HG03060 (cell line): ENCODE data around the gene ZNF14.
"Not testable (repeated sequence)": the region's sequence is repeated elsewhere in the genome, so short reads cannot be mapped to it uniquely, and the experiment has no call there.

ENCODE experiments used
- ATAC-seq: cut with Tn5 transposase; IDR thresholded peaks from one replicate; pipeline ENCODE4 v1.9.1; 2021; ENCODE audit warnings: low read depth, moderate number of reproducible peaks; ENCODE audit not compliant: unreplicated experiment

Gene ZNF14

DNA sequence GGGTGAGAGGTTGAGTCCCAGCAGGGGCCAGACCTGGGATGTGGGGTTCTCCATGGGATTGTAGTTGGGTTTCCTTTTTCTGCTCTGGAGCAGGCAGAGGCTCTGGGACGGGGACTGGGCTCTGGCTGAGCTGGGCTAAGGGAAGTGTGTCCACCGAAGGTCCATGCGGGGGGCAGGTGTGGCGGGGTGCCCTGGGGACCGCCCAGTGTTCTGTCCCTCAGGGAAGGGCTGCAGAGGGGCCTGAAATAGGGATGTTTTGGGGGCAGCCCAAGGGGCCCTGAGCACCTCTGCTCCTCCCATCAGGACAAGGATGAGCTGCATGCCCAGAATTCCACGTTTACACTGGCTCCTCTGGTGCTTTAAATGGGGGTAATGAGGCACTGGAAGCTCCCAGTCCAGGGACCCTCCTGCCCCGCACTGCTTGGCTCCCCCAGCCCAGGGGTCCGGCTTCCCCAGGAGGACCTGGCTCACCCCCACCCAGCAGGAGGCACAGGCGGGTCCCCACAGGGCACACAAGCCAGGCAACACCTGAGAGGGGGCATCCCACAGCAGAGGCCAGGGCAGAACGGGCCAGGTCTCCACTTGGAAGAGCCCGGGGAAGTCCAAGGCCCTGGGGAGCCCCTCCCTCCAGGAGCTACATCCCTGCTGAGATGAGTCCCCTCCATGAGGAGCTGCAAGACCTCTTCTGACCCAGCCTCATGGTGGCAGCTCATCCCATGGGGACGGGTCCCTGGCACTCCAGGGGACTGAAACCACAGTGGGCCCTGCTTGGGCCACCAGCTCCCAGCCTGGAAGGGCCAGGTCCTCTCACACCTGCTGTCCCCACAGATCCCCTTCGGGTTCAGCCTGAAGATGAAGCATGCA is 14.7 kb upstream of the ZNF14 start:
- no peak for ATAC-seq

DNA sequence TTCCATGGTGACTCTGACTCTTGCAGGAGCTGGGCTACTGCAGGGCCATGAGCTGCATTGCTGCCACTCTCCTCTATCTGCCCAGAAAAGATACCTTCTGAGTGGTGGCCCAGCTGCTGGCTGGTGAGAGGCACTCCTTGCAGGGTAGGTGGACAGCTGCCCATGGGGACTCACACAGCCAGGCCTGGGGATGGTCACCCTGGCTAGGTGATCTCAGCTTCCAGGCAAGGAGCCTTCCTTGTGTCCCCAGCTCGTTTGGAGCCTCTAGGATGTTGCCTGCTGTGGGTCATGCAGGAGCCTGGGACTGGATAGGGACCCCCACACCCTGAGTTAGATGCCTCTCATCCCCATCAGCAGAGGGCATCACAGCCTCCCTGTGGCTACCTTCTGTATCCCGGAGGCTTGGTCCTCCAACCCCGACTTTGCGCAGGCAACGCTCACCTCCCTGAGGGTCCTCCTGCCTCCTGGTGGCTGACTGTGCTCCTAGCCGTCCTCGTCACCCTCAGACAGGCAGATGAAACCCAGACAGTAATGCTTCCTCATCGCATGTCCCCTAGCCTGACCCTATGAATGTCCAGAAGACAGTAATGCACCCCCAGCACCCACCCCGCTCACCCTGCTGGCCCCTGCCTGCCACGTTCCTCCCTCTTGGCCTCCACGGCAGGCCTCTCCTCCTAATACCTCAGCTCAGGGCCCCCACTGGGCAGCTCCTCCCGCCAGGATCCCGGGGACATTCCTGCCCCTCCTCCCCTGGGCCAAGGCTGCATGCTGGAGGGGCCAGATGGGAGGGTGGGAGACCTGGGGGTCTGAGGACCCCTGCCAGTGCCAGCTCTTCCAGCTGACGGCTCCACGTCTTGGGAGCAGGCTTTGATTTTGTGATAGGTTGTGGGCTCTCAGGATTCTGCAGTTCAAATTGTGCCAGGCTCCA is 13.6 kb upstream of the ZNF14 start:
- no peak for ATAC-seq

DNA sequence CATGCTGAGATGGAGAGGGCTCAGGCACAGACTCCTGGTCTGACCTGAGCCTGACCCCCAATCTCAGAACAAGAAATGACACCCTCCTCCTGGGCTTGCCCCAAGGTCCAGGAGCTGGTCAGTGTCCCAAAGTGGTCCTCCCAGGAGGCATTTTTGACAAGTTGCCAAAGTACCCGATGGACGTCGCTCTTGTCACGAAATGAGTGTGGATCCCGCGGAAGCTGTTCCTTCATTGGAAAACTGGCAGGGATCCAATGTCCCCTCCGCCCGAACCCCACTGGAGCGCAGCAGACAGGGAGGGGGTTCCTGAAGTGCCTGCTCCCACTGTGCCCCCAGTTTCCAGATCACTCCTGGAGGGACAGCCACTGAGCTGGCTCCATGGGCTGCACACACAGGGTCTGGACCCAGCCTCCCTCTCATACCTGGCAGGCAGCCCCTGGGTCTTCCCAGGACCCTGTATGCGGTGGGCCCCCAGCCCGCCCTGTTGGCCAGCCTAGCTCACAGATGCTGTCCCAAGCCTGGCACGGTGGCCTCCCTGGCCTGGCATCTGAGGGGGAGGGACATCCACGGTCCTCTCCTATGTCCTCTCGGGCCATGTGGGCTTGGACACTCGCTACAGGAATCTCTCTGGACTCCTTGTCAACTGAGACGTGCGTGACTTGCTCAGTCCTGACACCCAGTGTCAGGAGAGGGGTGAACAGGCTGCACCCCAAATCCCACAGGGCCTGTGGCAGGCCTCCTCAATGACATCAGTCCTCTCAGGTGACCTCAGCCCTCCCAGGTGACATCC is 12.8 kb upstream of the ZNF14 start:
- ATAC-seq: no peak

DNA sequence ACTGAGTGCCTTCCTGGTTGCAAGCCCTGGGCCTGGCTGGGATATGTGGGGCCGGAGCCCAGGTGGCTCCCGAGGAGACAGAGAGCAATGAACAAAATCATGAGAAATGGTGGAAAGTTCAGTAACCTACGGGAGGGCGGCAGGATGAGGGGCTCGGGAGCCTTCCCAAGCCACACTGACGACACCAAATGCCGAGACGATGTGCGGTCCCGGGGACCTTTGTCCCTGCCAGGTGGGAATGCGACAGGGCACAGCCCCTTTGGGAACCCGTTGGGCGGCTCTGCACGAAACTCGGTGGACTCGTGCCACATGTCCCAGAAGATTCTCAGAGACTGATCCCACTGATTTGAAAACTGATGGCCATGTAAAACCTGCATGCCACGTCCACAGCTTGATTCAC is 11.7 kb upstream of the ZNF14 start:
- ATAC-seq: no peak

DNA sequence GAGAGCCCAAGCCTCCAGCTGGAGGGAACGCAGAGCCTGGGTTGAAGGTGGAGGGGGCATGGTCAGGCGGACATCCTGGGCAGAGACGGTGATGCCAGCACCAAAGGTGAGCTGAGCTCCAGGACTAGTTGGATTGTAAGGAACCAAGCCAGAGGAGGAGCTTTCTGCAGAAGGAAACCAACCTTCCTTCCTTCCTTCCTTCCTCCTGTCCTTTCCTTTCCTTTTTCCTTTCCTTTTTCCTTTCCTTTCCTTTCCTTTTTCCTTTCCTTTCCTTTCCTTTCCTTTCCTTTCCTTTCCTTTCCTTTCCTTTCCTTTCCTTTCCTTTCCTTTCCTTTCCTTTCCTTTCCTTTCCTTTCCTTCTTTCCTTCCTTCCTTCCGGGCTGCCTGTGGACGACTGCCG is 11.0 kb upstream of the ZNF14 start:
- not testable (repeated sequence) for ATAC-seq

DNA sequence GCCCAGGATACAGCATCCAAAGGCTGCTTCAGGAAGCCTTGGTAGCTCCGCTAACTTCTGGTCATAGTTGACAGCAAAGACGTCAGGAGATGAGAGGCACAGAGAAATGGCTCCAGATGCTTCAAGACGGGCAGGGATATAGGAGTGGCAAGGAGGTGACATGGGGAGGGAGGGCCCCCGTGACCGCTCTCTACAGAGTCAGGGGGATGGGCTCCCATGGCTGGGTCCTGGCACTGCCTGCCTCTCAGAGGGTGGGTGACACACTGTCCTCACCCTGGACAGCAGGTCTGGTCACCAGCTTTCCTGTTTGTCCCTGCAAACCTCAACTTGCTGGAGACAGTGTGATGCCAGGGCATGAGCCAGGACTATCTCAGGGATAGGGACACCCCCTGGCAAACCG is 10.3 kb upstream of the ZNF14 start:
- no peak for ATAC-seq

DNA sequence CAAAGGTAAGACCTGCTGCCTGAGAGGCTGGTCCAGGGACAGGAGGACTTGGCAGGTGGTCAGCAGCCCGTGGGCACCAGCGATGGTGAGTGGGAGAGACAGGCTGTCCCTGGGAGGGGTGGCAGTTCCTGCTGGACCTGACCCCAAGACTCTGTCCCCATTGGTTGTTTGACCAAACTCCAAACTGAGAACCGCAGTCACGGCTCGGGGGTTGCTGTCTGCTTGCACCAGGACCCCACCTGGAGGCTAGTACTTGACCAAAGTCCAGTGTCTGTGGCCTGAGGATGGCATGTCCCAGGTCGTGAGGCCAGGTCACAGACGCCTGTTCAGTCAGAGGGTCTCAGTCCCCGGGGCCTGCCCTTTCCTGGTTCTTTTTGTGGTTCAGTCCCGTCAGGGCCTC is 9.9 kb upstream of the ZNF14 start:
- no peak for ATAC-seq

DNA sequence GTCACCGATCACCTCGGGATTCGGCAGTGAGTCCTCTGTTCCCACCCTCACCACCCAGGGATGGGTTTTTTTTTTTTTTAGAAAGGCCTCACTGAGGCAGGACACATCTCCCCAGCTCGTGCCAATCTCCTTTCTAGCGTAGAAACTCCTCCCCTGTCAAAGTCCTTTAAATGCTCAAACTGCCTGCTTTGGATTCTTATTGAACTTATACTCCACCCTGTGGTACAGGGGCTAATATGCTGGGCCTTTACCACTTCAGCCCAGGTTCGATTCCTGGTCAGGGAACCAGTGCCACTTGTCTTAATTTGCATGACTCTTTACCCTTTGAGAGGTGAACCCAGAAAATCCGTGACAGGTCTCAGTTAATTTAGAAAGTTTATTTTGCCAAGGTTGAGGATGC is 8.3 kb upstream of the ZNF14 start:
- ATAC-seq: no peak

DNA sequence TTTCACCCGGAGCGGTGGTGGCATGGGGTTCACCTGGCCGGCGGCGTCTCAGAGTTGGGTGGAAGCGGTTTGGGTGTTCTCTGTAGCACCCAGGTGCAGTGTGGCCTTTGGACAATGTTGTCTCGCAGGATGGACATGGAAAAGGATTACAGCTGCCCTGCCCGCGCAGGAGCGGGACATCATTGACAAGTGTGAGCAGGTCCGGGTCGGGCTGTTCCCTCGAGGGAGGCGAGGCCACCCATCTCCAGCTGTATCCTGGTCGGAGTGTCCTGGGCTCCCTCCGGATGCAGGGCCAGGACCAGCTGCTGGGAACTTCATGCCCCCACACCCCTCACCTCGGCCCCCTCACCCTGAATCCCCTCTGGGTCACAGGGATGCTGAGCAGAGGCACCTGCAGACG is 7.8 kb upstream of the ZNF14 start:
- ATAC-seq: no peak

DNA sequence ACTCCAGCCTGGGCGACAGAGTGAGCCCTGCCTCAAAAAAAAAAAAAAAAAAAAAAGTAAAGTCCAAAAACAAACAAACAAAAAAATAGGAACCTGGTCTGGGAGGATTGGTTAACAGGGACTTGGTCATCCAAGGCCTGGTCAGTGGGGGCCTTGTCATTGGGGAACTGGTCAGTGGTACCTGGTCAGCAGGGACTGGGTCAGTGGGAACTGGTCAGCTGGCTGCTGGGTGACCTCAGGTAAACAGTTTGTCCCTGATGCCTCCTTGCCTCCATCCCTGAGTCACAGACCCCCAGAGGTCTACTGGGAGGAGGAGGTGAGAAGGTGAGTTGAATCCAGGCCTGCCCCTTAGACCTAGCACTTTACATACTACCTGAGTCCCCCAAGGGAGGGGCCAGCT is 5.7 kb upstream of the ZNF14 start:
- ATAC-seq: no peak

DNA sequence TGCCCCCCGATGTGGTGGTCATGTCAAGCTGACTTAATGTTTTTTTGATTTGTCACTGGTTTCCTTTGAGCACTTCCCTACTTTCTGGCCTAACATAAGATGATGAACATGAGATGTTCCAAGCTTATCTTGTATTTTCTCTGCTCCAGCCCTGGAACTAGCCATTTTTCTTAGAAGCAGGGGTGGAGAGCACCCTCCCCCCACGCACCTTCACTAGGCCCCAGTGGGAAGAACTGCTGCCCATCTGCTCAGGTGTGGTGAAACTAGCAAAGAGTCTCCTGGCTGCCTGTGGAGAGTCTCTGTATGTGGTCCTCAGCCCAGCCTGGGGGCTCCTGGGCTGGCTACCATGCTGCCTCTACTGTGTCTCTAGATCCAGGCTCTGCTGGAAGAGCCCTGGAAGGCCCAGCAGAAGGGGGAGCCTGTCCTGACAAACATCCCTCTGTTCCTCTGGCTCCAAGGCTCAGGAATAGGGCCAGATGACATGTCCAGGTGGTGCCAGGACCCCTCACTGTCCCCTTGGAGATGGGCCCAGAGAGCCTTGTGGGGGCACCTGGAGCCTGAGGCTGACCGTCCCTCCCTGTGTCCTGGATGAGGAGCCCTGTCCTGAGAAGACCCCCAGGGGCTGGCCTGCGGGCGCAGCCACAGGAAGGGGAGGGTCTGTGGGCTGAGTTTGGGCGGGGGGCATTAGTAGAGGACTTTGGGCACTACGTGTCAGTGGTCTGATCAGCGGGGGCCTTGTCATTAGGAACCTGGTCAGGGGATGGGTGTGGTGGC is 4.8 kb upstream of the ZNF14 start:
- no peak for ATAC-seq

DNA sequence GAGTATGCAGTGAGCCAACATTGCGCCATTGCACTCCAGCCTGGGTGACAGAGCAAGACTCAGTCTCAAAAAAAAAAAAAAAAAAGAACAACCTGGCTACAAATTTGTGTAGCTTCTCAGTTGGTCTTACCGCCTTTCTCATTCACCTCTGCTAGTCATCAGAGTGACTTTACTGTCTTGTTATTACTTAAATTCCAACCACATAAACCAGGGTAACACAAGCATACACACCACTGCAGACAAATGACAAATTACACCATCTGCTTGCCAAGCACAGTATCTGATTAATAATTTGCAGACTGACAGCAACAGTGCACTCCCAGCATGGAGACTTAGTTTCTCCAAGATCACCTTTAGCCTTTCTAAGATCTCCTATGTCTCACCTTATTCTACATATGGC is 11.0 kb downstream of the ZNF14 start:
- no peak for ATAC-seq

DNA sequence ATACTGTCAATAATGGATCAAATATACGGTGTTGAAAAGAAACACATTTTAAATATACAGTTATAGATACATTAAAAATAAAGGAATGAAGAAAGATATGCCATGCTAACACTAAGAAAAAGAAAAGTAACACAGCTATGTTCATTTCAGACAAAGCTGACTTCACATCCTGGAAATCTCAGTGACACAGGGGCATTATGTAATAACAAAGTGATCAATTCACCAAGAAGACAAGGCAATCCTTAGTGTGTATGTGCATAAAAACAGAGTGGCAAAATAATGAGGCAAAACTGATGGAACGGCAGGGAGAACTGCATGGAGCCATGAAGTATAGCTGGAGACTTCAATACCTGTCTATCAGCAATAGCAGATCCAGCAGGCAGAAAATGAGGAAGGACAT is 13.1 kb downstream of the ZNF14 start:
- ATAC-seq: no peak

DNA sequence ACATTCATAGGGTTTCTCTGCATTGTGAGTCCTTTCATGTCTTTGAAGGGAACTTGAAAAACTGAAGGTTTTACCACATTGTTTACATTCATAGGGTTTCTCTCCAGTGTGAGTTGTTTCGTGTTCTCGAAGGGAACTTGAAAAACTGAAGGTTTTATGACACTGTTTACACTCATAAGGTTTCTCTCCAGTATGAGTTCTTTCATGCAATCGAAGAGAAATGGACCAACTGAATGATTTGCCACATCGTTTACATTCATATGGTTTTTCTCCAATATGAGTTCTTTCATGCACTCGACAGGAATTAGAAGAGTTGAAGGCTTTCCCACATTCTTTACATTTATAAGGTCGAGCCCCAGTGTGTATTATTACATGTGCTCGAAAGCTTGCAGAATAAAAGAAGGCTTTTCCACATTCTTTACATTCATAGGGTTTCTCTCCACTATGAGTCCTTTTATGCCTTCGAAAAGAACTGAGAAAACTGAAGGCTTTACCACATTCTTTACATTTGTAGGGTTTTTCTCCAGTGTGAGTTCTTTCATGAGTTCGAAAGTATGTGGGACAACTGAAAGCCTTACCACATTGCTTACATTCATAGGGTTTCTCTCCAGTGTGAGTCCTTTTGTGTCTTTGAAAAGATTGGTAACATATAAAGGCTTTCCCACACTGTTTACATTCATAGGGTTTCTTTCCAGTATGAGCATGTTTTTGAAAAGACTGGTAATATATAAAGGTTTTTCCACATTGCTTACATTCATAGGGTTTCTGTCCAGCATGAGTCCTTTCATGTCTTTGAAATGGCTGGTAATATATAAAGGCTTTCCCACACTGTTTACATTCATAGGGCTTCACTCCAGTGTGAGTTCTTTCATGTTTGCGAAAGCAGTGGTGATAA is 20.7 kb downstream of the ZNF14 start:
- ATAC-seq: no peak

DNA sequence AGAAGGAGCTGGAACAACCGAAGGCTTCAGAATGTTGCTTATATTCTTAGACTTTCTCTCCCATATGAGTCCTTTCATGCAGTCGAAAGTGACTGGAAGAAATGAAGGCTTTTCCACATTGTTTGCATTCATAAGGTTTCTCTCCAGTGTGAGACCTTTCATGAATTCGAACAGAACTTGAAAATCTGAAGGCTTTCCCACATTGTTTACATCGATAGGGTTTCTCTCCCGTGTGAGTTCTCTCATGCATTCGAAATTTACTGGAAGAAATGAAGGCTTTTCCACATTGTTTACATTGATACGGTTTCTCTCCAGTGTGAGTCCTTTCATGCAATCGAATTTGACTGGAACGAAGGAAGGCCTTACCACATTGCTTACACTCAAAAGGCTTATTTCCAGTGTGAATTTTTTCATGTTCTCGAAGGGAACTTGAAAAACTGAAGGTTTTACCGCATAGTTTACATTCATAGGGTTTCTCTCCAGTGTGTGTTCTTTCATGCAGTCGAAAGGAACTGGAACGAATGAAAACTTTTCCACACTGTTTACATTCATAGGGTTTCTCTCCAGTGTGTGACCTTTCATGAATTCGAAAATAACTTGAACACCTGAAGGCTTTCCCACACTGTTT is 21.5 kb downstream of the ZNF14 start:
- ATAC-seq: no peak

DNA sequence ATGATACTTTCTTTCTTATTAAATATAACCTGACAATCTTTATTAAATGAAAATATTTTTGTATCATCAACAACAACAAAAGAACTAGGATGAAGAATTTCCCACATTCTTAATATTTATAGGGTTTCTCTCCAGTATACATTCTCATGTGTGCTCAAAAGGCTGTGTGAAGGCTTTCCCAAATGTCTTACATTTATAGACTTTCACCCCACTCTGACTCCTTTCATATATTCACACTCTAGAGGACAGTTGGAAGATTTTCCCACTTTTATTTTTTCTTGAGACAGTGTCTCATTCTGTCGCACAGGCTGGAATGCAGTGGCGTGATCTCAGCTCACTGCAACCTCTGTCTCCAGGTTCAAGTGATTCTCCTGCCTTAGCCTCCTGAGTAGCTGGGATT is 22.4 kb downstream of the ZNF14 start:
- ATAC-seq: no peak

DNA sequence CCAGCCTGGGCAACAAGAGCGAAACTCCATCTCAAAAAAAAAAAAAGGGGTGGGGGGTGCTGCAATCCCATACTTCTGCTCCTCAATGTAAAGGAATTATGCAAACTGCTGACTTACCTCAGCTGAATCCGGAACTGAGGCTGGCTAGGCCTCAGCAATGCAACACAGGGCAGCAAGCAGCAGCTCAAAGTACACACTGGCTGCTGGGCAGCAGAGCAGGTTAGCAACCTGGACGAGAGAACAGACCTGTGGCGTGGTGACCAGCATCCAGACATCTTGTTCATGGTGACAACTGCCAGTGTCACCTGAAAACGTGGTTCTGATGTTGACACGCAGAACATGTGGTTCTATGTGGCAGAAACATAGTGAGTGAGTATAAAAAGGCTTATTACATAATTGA is 28.1 kb downstream of the ZNF14 start:
- ATAC-seq: no peak

DNA sequence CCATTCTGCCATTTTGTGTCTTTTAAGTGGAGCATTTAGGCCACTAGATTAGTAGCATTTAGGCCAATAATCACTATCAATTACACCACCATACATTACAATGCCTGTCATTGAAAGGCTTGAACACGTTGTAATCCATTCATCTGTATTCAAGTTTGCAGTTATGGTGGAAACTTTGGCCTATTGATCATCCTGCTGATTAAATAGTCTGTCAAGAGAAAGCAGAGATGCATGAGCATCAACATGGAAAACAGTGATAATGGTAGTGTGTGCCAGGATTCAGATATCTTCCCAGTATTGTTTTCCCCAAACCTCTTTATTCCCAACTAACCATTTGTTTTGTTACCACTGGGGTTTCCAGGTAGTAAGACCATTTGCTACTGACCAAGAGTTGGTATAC is 32.4 kb downstream of the ZNF14 start:
- ATAC-seq: not testable (repeated sequence)

DNA sequence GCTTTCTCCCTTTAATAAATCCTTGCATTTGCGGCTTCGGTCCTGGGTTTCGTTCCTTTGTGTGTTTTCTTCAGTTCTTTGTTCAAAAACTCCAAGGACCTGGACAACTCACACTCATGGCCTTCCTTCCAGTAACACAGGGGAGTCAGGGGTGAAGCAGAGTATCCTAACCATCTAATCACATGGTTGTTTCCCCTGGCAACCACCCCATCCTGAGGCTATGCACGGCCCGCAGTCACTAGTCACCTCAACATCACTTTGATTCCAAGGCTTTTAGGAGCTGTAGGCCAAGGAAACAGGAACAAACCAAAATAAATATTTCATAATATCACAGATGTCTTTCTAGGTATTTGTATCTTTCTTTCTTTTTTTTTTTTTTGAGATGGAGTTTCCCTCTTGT is 35.3 kb downstream of the ZNF14 start:
- no peak for ATAC-seq
